ENCODE measurements around the gene FHIP1B. TPM values are rescaled to one million over a fixed set of nuclear protein-coding genes. Genes with fewer than 3 reads are reported as not detected.
A peak's percentile ranks its signal among the peaks of the same experiment; 100 is the strongest.

FHIP1B gene
- total and polyA plus RNA-seq, 2 of the 4 experiments (the other 2 are of a cell fraction), result 5.9 to 30.2 TPM

- Histone ChIP-seq H3K4ac (ENCODE audit: low read depth, low read length) (peak overlapping the region; percentile 27; the same call in 1 of the 2 replicates), H3K14ac (replicated peaks; ENCODE audit: low read depth, low read length) (no peak overlapping the region), H3K27me3 (ENCODE audit: control insufficient read depth, insufficient read depth, low read length) (no peaks in the 10 kb centered on the region), H2BK15ac (ENCODE audit: low read depth, low read length) (no peak overlapping the region), H3K9me1 (ENCODE audit: insufficient read depth, low read length) (no peaks in the 10 kb centered on the region), H4K8ac (ENCODE audit: low read depth in 2 of 2, low read length in 2 of 2) (no peak overlapping the region), H3K9ac (ENCODE audit: low read depth, low read length) (no peak overlapping the region), H2AFZ (replicated peaks; ENCODE audit: low read length, poor library complexity) (no peak overlapping the region), H2AK9ac (replicated peaks; ENCODE audit: low read depth, low read length, poor library complexity) (peak overlapping the region; percentile 68), H3K4me2 (ENCODE audit: low read depth, low read length) (no peak overlapping the region), H3K56ac (ENCODE audit: extremely low read depth, insufficient read depth, low read length) (no peak overlapping the region), H3K18ac (ENCODE audit: low read depth, low read length) (no peak overlapping the region), H4K5ac (ENCODE audit: low read depth, low read length) (0 out of 2 replicates have a peak overlapping the region, but pooled peaks have one; percentile 58), H2BK120ac (ENCODE audit: low read depth, low read length) (no peak overlapping the region), H3K36me3 (ENCODE audit: control insufficient read depth, insufficient read depth, low read length) (peaks cover 34% of the 10 kb centered on the region), H3K4me3 (ENCODE audit: insufficient read depth, low read depth, low read length) (no peak overlapping the region), H4K91ac (ENCODE audit: insufficient read depth, low read depth, low read length) (no peak overlapping the region), H3K79me1 (ENCODE audit: low read depth in 1 of 2, low read length in 2 of 2) (no peaks in the 10 kb centered on the region; a peak in 1 of 4 replicates), H2AK5ac (ENCODE audit: low read depth, low read length) (no peak overlapping the region), H3K27ac (ENCODE audit: insufficient read depth, low read length) (no peak overlapping the region), H3K4me1 (ENCODE audit: control insufficient read depth, insufficient read depth, low read length) (peaks cover 10% of the 10 kb centered on the region; the same call in 1 of the 2 replicates), H4K20me1 (ENCODE audit: insufficient read depth, low read length) (no peaks in the 10 kb centered on the region), H2BK5ac (ENCODE audit: low read depth, low read length, poor library complexity, severe bottlenecking) (peak overlapping the region; percentile 17), H2BK20ac (ENCODE audit: low read depth, low read length) (no peak overlapping the region), H3K23ac (ENCODE audit: low read depth, low read length) (no peak overlapping the region), H3K9me3 (ENCODE audit: control insufficient read depth, insufficient read depth, low read length) (no peaks in the 10 kb centered on the region)
- dilution Hi-C loops (cut with HindIII; ENCODE audit: low sequenced_read_pairs, unreplicated experiment), result no loop called here
- 93% methylated on average over 7 of the region's 9 CpGs; no CpG with 5 or more reads in 1 of the 2 experiments for WGBS, 2 experiments (ENCODE audit: extremely low coverage in 2 of 2, insufficient read length in 1 of 2)
- peak; percentile 93 for ATAC-seq (ENCODE audit: low read depth)
- CTCF ChIA-PET, result no interaction called here
- peak; percentile 24 for DNase-seq
- TF ChIP-seq BHLHE40 (IDR thresholded peaks at IDR 0.05; ENCODE audit: low read depth, low read length) (no peak), RAD21 (IDR thresholded peaks at IDR 0.05; ENCODE audit: low read length) (no peak), MAZ (IDR thresholded peaks at IDR 0.05; ENCODE audit: borderline replicate concordance, low read depth, low read length) (peak; percentile 30; the same call in 1 of the 2 replicates)
- in situ Hi-C loops (cut with MboI; ENCODE audit: low sequenced_read_pairs), result no loop called here
- POLR2A ChIA-PET (ENCODE audit: unreplicated experiment), result no interaction called here
- intact Hi-C loops (cut with micrococcal nuclease), result no loop called here
- no TSS peak for BruUV-seq (replicated peaks)
Measured at GRCh38 chr11:6210274-6210955, 24.0 kb downstream of the FHIP1B start.

All from IMR-90 (cell line).